HG03457 (cell line): ENCODE results near the gene NDRG4.

Experiments
- ATAC-seq: cut with Tn5 transposase; IDR thresholded peaks from one replicate; pipeline ENCODE4 v1.9.1; 2021; ENCODE audit warnings: moderate number of reproducible peaks; ENCODE audit not compliant: unreplicated experiment

NDRG4 gene

GRCh38 chr16:58537124-58537906 lies 37.4 kb downstream of the NDRG4 start:
- no peak for ATAC-seq

- no peak for ATAC-seq
These were observed 41.8 kb downstream of the NDRG4 start for GRCh38 chr16:58541711-58542110.

- no peak for ATAC-seq
These were observed 42.3 kb downstream of the NDRG4 start for GRCh38 chr16:58542291-58542690.

DNA sequence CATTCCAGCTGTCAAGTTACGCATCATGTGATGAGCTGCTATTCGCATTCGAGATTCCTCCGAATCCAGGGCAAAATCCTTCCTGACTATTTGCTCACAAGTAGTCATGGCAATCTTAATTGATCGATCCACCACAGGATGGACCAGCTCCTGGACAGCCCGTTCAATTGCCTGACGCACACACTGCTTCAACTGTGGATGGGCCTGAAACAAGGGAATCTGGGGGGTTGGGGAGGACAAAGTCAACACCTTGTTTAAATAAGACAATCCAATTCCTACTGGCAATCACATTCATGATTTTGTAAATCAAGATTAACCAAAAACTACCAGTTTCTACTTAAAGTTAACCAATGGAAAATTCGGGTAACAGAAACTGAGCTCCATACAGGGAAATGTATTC lies 43.7 kb downstream of the NDRG4 start:
- no peak for ATAC-seq

GRCh38 chr16:58548378-58548777 lies 48.4 kb downstream of the NDRG4 start:
- ATAC-seq = no peak

DNA sequence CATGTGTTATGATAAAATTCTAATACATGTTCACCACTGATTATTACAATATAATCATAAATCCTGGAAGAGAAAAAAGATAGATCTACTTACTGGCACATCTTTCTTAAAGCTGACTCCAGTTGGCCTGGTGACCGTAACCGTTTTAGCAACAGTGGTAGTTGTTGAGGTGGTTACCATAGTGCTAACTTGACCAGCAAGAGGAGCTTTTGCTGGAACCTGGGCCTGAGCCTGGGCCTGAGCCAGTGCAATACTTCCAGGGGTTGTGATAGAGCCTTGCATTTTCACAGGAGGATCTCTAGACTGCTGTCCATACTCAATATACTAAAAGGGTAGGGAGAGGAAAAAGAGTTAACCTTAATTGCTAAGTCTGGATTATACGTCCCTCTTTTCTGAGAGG lies 51.6 kb downstream of the NDRG4 start:
- no peak for ATAC-seq

GRCh38 chr16:58556678-58557077 lies 56.7 kb downstream of the NDRG4 start:
- no peak for ATAC-seq
